Measurements from ENCODE around the gene LANCL1.

GRCh38 chr2:210475706-210476105 is 853 bp downstream of the LANCL1 start:
- no peak for TF ChIP-seq EP300 (conservative IDR thresholded peaks at IDR 0.05; ENCODE audit: poor library complexity, severe bottlenecking)
- no peak for TF ChIP-seq CTCF (IDR thresholded peaks at IDR 0.05; ENCODE audit: poor library complexity, severe bottlenecking)
- TF ChIP-seq POLR2AphosphoS5 (IDR thresholded peaks at IDR 0.05): no peak
- no peak for TF ChIP-seq SMC3 (conservative IDR thresholded peaks at IDR 0.05; ENCODE audit: poor library complexity)
- TF ChIP-seq, protein P1, sequence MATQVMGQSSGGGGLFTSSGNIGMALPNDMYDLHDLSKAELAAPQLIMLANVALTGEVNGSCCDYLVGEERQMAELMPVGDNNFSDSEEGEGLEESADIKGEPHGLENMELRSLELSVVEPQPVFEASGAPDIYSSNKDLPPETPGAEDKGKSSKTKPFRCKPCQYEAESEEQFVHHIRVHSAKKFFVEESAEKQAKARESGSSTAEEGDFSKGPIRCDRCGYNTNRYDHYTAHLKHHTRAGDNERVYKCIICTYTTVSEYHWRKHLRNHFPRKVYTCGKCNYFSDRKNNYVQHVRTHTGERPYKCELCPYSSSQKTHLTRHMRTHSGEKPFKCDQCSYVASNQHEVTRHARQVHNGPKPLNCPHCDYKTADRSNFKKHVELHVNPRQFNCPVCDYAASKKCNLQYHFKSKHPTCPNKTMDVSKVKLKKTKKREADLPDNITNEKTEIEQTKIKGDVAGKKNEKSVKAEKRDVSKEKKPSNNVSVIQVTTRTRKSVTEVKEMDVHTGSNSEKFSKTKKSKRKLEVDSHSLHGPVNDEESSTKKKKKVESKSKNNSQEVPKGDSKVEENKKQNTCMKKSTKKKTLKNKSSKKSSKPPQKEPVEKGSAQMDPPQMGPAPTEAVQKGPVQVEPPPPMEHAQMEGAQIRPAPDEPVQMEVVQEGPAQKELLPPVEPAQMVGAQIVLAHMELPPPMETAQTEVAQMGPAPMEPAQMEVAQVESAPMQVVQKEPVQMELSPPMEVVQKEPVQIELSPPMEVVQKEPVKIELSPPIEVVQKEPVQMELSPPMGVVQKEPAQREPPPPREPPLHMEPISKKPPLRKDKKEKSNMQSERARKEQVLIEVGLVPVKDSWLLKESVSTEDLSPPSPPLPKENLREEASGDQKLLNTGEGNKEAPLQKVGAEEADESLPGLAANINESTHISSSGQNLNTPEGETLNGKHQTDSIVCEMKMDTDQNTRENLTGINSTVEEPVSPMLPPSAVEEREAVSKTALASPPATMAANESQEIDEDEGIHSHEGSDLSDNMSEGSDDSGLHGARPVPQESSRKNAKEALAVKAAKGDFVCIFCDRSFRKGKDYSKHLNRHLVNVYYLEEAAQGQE (IDR thresholded peaks at IDR 0.05; ENCODE audit: borderline replicate concordance): no peak
- TF ChIP-seq RAD21 (conservative IDR thresholded peaks at IDR 0.05): no peak
- no peak for TF ChIP-seq EZH2 (IDR thresholded peaks at IDR 0.05; ENCODE audit: borderline replicate concordance, insufficient read depth, low read length, poor library complexity, severe bottlenecking)
- no peak for TF ChIP-seq TAF1 (IDR thresholded peaks at IDR 0.05; ENCODE audit: low read depth)
- TF ChIP-seq MXI1 (conservative IDR thresholded peaks at IDR 0.05; ENCODE audit: poor library complexity, severe bottlenecking): no peak
